ENCODE data around the gene CGGBP1.
"Not testable (repeated sequence)": the region's sequence is repeated elsewhere in the genome, so short reads cannot be mapped to it uniquely, and the experiment has no call there.

The CGGBP1 gene

GRCh38 chr3:88034491-88035275, 24.1 kb downstream of the CGGBP1 start:
- no peak for DNase-seq (ENCODE audit: low spot score)

- DNase-seq (ENCODE audit: low spot score), result no peak
These were observed 25.0 kb downstream of the CGGBP1 start for GRCh38 chr3:88033808-88034207.

- DNase-seq (ENCODE audit: low spot score), result no peak
These were observed 25.7 kb downstream of the CGGBP1 start for GRCh38 chr3:88033079-88033478.

GRCh38 chr3:88032245-88032644, 26.6 kb downstream of the CGGBP1 start:
- DNase-seq (ENCODE audit: low spot score), result no peak

GRCh38 chr3:88031642-88032077, 27.1 kb downstream of the CGGBP1 start:
- DNase-seq (ENCODE audit: low spot score), result peak; percentile 40

GRCh38 chr3:88030210-88030609, 28.6 kb downstream of the CGGBP1 start:
- no peak for DNase-seq (ENCODE audit: low spot score)

- DNase-seq (ENCODE audit: low spot score), result no peak
These were observed 29.9 kb downstream of the CGGBP1 start for GRCh38 chr3:88028876-88029275.

- DNase-seq (ENCODE audit: low spot score), result no peak
These were observed 33.7 kb downstream of the CGGBP1 start for GRCh38 chr3:88025001-88025552.

GRCh38 chr3:88019024-88019423, 39.8 kb downstream of the CGGBP1 start:
- no peak for DNase-seq (ENCODE audit: low spot score)

- not testable (repeated sequence) for DNase-seq (ENCODE audit: low spot score)
These were observed 43.1 kb downstream of the CGGBP1 start for GRCh38 chr3:88015656-88016055.

GRCh38 chr3:88013592-88013991, 45.2 kb downstream of the CGGBP1 start:
- DNase-seq (ENCODE audit: low spot score), result no peak

- DNase-seq (ENCODE audit: low spot score), result no peak
These were observed 48.0 kb downstream of the CGGBP1 start for GRCh38 chr3:88010810-88011209.

GRCh38 chr3:88009066-88009465, 49.7 kb downstream of the CGGBP1 start:
- no peak for DNase-seq (ENCODE audit: low spot score)

GRCh38 chr3:88005066-88005465, 53.7 kb downstream of the CGGBP1 start:
- peak; percentile 40 for DNase-seq (ENCODE audit: low spot score)

GRCh38 chr3:88003115-88003755, 55.6 kb downstream of the CGGBP1 start:
- DNase-seq (ENCODE audit: low spot score), result peak; percentile 46

- DNase-seq (ENCODE audit: low spot score), result no peak
These were observed 56.4 kb downstream of the CGGBP1 start for GRCh38 chr3:88002448-88002847.
